NCI-H345 (cell line): ENCODE measurements around the gene COL18A1.
"Not testable (repeated sequence)": the region's sequence is repeated elsewhere in the genome, so short reads cannot be mapped to it uniquely, and the experiment has no call there.

ENCODE experiments used
- DNase-seq: peaks from one replicate; lab custom pipeline; 2025; lab: John Stamatoyannopoulos, UW

Gene COL18A1

GRCh38 chr21:45441431-45442255, 36.7 kb downstream of the COL18A1 start:
- DNase-seq, result no peak

GRCh38 chr21:45442276-45442675, 37.3 kb downstream of the COL18A1 start:
- DNase-seq, result no peak

- not testable (repeated sequence) for DNase-seq
Measured at GRCh38 chr21:45442686-45443594, 38.0 kb downstream of the COL18A1 start.

GRCh38 chr21:45443595-45444181, 38.7 kb downstream of the COL18A1 start:
- DNase-seq, result no peak

- no peak for DNase-seq
Measured at GRCh38 chr21:45444385-45444784, 39.4 kb downstream of the COL18A1 start.

- no peak for DNase-seq
Measured at GRCh38 chr21:45445369-45445768, 40.4 kb downstream of the COL18A1 start.

GRCh38 chr21:45447821-45448220, 42.9 kb downstream of the COL18A1 start:
- no peak for DNase-seq

GRCh38 chr21:45448283-45448809, 43.4 kb downstream of the COL18A1 start:
- DNase-seq, result no peak

- DNase-seq, result peak; percentile 40
Measured at GRCh38 chr21:45448810-45449657, 44.1 kb downstream of the COL18A1 start.

GRCh38 chr21:45449658-45450422, 44.9 kb downstream of the COL18A1 start:
- DNase-seq, result no peak

- no peak for DNase-seq
Measured at GRCh38 chr21:45450423-45451090, 45.6 kb downstream of the COL18A1 start.

GRCh38 chr21:45451091-45451740, 46.3 kb downstream of the COL18A1 start:
- no peak for DNase-seq

- DNase-seq, result no peak
Measured at GRCh38 chr21:45451771-45452182, 46.8 kb downstream of the COL18A1 start.

GRCh38 chr21:45452696-45453307, 47.8 kb downstream of the COL18A1 start:
- DNase-seq, result no peak

- DNase-seq, result no peak
Measured at GRCh38 chr21:45453308-45453950, 48.5 kb downstream of the COL18A1 start.

- DNase-seq, result no peak
Measured at GRCh38 chr21:45454060-45454925, 49.3 kb downstream of the COL18A1 start.

GRCh38 chr21:45454926-45455673, 50.1 kb downstream of the COL18A1 start:
- DNase-seq, result peak; percentile 25
